Thoracic aorta (tissue), 2 donors: ENCODE measurements around the gene MCOLN2. TPM values are rescaled to one million over a fixed set of nuclear protein-coding genes. Genes with fewer than 3 reads are reported as not detected.
A peak's percentile ranks its signal among the peaks of the same experiment; 100 is the strongest.
"Not testable (repeated sequence)": the region's sequence is repeated elsewhere in the genome, so short reads cannot be mapped to it uniquely, and the experiment has no call there.

Experiments used
- ATAC-seq: fragments of 150-250 bp; one replicate; pipeline ENCODE4 v1.8.0; 2017; ENCODE audit warnings: low read depth; ENCODE audit not compliant: insufficient number of reproducible peaks, low FRiP score
- DNase-seq: peaks from one replicate; pipeline ENCODE4 v3.0.0-alpha.2; 2020; ENCODE audit warnings: low spot score
- H3K27ac ChIP-seq, 2 donors: fragments of 200-600 bp; sonication (generic); 1 replicate in 1 of 2; 2 replicates in 1 of 2; pipeline ENCODE4 v1.5.1; 2016; ENCODE audit warnings: mild to moderate bottlenecking in 2 of 2, moderate library complexity in 2 of 2
- H3K27me3 ChIP-seq: fragments of 200-600 bp; sonication (generic); replicated peaks from 2 replicates; pipeline ENCODE4 v1.6.0; 2016; ENCODE audit warnings: mild to moderate bottlenecking; ENCODE audit not compliant: insufficient read depth
- H3K36me3 ChIP-seq: fragments of 200-600 bp; sonication (generic); one replicate; pipeline ENCODE4 v1.5.1; 2016
- H3K4me1 ChIP-seq, 2 donors: fragments of 200-600 bp; sonication (generic); 1 replicate in 1 of 2; 2 replicates in 1 of 2; pipeline versions ENCODE4 v1.5.1 to v1.6.0; 2016; ENCODE audit warnings: low read depth in 2 of 2, mild to moderate bottlenecking in 1 of 2; ENCODE audit not compliant: control insufficient read depth in 1 of 2
- H3K4me3 ChIP-seq: fragments of 200-600 bp; sonication (generic); 2 replicates; pipeline ENCODE4 v1.5.1; 2016; ENCODE audit warnings: mild to moderate bottlenecking
- H3K9me3 ChIP-seq: fragments of 200-600 bp; sonication (generic); 2 replicates; pipeline ENCODE4 v1.5.1; 2016
- CTCF ChIP-seq: fragments of 200-600 bp; sonication (generic); IDR thresholded peaks from one replicate; pipeline ENCODE4 v1.5.1; 2019; ENCODE audit warnings: antibody characterized with exemption
- total RNA-seq, 2 donors: library from RNA; depleted of rRNA; stranded (reverse); fragments of >200 nt; gene quantifications; one replicate each; pipeline versions ENCODE4 v1.1.0 to v1.2.3, GENCODE V29; 2016

Gene MCOLN2
- total RNA-seq, 2 donors from 2014 or later, result 1.2 to 1.8 TPM

DNA sequence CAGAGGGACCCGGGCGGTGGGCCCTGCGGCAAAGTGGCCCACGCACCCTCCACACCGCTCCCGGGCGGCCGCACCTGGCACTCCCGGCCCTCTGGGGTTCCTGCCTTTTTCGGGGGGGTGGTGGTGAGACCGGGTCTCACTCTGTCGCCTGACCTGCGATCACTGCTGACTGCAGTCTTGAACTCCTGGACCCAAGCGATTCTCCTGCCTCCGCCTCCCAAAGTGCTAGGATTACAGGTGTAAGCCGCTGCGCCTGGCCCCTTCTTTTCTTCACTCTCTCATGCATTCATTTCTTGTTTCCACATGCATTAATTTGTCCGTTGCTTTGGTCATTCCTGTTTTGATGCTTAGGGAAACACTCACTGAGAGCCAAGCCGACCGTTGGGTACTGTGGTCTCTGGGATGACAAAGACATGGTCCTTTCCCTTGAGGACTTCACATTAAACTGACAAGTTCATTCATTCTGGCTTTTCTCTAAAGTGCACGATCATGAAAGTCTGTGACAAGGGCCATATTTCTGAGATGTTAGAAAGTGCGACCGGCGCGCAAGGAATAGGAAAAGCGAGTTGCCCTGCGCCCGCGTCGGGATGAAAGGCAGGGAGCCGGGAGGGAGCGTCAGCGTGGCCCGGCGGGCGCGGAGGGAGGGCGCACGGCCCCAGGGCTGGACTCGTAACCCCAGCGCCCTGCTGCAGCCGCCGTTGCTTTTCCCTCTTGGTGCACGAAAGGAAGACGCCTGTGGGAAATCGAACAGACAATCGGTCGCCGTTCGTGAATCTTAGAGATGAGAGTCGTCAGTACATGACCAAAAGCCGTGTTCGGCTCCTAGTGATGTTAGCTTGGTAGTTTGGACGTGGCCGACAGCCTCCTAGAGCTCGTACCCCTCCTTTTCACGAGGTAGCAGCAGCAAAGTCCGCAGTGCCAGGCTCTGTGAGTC is 1.0 kb upstream of the MCOLN2 start:
- Histone ChIP-seq H3K27me3 (no peaks in the 10 kb centered on the region), H3K4me1 (peaks cover 5 to 22% of the 10 kb centered on the region in 2 donors), H3K36me3 (no peaks in the 10 kb centered on the region), H3K9me3 (no peaks in the 10 kb centered on the region), H3K27ac (no peak overlapping the region), H3K4me3 (peak overlapping the region; percentile 83)
- ATAC-seq, result no peak
- no peak for TF ChIP-seq CTCF
- DNase-seq, result no peak

DNA sequence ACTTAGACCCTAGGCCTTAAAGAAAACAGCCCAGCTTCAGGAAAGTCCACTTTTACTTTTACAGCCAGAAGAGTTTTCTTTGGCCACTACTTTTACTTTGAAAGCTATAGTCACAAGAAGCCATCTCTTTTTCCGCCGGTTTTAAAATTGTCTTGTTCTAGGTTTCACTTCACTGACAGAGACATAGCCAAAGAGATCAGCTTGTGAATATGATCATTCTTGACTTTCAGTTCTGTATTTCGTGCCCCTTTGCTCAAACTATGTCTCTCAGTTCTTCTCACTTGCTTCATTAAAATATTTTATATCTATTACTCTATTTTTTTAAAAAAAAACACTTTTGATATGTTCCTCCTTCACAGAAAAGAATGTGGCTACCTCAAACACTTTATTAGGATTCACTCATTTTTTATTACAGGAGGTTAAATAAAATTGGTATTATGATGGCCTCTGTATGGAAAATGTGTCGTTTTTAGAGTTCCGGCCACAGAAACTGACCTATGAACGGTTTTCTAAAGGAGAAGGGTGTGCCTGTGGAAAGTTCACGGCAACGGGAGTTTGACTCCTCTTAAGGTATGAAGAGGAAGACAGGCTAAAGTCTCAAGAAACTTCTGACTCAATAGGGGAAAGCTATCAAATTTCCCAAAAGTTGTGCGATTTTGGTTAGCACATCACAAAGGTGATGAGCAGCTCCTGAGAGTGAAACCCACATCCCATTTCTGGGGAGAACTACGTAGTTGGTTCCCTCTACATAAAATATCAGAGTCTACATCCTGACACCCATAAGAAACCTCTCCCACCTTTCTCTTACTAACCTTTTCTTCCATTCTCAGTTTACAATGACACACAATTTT is 1.2 kb downstream of the MCOLN2 start:
- Histone ChIP-seq H3K4me3 (peak overlapping the region; percentile 16), H3K36me3 (no peaks in the 10 kb centered on the region), H3K4me1 (peaks cover 5 to 22% of the 10 kb centered on the region in 2 donors), H3K27ac (no peak overlapping the region), H3K9me3 (no peaks in the 10 kb centered on the region), H3K27me3 (no peaks in the 10 kb centered on the region)
- ATAC-seq (no peak), DNase-seq (no peak)
- TF ChIP-seq CTCF, result no peak

DNA sequence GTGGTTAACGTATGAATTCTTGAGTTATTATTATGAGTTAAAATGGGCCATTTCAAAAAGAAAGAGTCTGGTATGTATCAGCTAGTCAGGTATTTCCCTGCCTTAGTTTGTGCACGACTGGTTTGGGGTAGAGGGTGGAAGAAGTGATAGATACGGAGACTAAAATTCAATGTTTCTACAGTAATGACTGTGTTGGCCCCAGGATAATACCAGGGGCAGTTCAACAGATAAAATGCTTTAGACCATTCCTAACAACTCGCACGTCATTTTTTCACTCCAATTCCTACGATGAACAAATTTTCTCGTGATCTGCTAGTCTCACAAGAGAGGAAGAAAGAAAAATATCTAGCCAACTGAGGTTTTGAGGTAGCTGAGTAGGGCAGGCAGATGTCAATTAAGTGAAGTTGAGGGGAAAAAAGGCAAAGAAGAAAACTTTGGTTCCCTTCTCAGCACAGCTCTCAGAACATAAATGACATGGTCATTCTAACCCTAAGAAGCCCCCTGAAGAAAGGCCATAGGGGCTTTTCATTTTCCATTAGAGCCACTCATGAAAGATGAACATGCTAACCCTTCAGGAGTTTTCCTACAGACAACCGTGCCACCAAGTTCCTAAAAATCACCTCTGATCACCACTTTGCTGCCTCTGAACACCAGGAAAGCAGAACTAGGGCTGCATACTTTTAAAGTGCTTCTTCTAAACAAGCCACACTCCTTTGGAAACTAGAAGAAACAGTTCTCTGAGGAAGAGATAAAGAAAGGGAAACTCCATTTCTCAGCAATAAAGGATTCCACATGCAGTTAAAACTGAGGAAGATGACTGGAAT is 5.6 kb downstream of the MCOLN2 start:
- no peak for TF ChIP-seq CTCF
- Histone ChIP-seq H3K27me3 (no peaks in the 10 kb centered on the region), H3K27ac (no peak overlapping the region), H3K4me1 (peaks cover 0 to under 1% of the 10 kb centered on the region in 2 donors), H3K4me3 (no peak overlapping the region), H3K36me3 (no peaks in the 10 kb centered on the region), H3K9me3 (no peaks in the 10 kb centered on the region)
- no peak for ATAC-seq
- DNase-seq, result no peak

DNA sequence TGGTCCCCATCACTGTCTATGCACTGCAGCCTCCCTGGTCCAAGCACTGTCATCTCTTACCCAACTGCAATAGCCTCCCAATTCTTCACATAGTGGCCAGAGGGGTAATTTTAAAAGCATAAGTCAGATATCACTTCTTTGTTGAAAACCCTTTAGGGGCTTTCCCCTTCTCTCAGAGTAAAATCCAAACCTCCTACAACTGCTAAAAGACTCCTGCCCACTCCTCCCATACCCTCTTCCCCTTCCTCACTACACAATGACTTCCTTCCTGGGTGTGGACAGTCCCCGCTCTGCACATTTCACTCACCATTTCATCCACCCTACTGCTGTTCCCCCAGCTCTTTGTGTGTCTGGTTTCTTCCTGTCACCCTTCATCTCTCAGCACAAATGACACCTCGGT is 8.3 kb downstream of the MCOLN2 start:
- no peaks in the 10 kb centered on the region for H3K4me1 ChIP-seq
- H3K27me3 ChIP-seq, result no peaks in the 10 kb centered on the region
- H3K27ac ChIP-seq, result no peak overlapping the region
- TF ChIP-seq CTCF, result no peak
- ATAC-seq, result no peak
- DNase-seq, result no peak
- H3K4me3 ChIP-seq, result no peak overlapping the region
- H3K9me3 ChIP-seq, result no peaks in the 10 kb centered on the region
- H3K36me3 ChIP-seq, result no peaks in the 10 kb centered on the region

GRCh38 chr1:84986561-84986960 is 10.4 kb downstream of the MCOLN2 start:
- DNase-seq, ATAC-seq, H3K4me3 ChIP-seq, H3K4me1 ChIP-seq, H3K27ac ChIP-seq, H3K36me3 ChIP-seq, H3K27me3 ChIP-seq, H3K9me3 ChIP-seq: not testable (repeated sequence)
